Right cardiac atrium (tissue), 5 donors: ENCODE data around the gene HS6ST1. TPM values are rescaled to one million over a fixed set of nuclear protein-coding genes. Genes with fewer than 3 reads are reported as not detected.

Experiments used
- ATAC-seq, 2 donors: fragments of 200-7000 bp; cut with Tn5 transposase; one replicate each; pipeline versions ENCODE4 v1.8.0 to v1.9.1; 2020; ENCODE audit warnings: moderate library complexity in 2 of 2, mild to moderate bottlenecking in 1 of 2
- DNase-seq, 3 donors: peaks; one replicate each; pipeline ENCODE4 v3.0.0-alpha.2; 2020
- H3K27ac ChIP-seq: one replicate; pipeline ENCODE4 v1.5.1; 2013; ENCODE audit warnings: mild to moderate bottlenecking, low read length, control low read depth, moderate library complexity
- H3K27me3 ChIP-seq: one replicate; pipeline ENCODE4 v1.6.1; 2013; ENCODE audit not compliant: control insufficient read depth, insufficient read depth
- H3K4me1 ChIP-seq: one replicate; pipeline ENCODE4 v1.6.1; 2013; ENCODE audit warnings: low read length; ENCODE audit not compliant: control insufficient read depth, insufficient read depth
- H3K4me3 ChIP-seq: one replicate; pipeline ENCODE4 v1.5.1; 2013; ENCODE audit warnings: low read length, control low read depth
- H3K9me3 ChIP-seq: one replicate; pipeline ENCODE4 v1.6.1; 2013; ENCODE audit warnings: low read length; ENCODE audit not compliant: control insufficient read depth
- WGBS: extraction: QIAGEN DNeasy Blood & Tissue Kit; methylation state at CpG from one replicate; pipeline ENCODE4 v1.1.7; 2013; 5-methylcytosine and 5-hydroxymethylcytosine counted together
- intact Hi-C, 4 donors: fragments of 100-400 bp; cut with DNase I; formaldehyde crosslinking; loops; one replicate each; pipeline versions ENCODE4 v1.11.0 to v1.14.0; 2022 to 2023
- polyA plus RNA-seq: library from polyadenylated mRNA; stranded (reverse); fragments of 200-250 nt; gene quantifications from one replicate; pipeline ENCODE4 v1.2.3, GENCODE V29; 2013
- total RNA-seq, 4 donors: library from RNA; stranded (reverse); fragmentation: NEBNext Ultra II Directional; extraction: Animal tissue kit (Norgen Biotek cat#: 25700); gene quantifications; one replicate each; pipeline ENCODE4 v1.2.1, GENCODE V29; 2021
- donor health status: healthy with polysubstance abuse.
- donor health status: DM: no; HTN: yes; CAD: no.
- donor health status: DM: no; HTN: no; CAD: no.
- donor health status: DM: no; HTN: yes; CAD: no; lungs with severe emphysema.
- donor health status: DM: yes; HTN: yes; CAD: no.

Gene HS6ST1
- total and polyA plus RNA-seq, 5 donors = 13.3 to 28.4 (median 19.8) TPM

DNA sequence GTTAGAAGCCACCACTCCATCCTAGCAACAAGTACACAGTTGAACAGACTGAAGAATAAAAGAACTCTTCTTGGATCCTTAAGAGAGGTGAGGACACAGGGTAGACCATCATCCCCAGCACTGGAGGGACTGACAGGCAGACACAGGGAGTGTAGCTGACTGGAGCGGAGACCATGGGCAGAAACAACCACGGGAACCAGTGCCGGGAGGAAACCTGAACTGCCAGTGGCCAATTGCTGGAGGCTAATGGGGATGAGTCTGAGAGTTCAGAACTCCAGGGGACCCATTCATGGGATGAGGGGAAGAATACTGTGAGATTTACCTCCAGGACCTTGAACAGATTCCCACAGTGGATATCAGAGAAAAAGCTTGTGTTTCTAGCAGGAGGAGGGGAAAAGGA, 76.8 kb downstream of the HS6ST1 start:
- ATAC-seq (no peak), DNase-seq (peak in 1 of 3 donors; percentile 24)
- H3K27ac ChIP-seq = no peak overlapping the region
- no peak overlapping the region for H3K4me3 ChIP-seq
- 81% methylated on average over 3 of the region's 3 CpGs for WGBS
- intact Hi-C loops = no loop called here
- H3K4me1 ChIP-seq = no peaks in the 10 kb centered on the region
- H3K9me3 ChIP-seq = no peaks in the 10 kb centered on the region
- H3K27me3 ChIP-seq = no peaks in the 10 kb centered on the region

DNA sequence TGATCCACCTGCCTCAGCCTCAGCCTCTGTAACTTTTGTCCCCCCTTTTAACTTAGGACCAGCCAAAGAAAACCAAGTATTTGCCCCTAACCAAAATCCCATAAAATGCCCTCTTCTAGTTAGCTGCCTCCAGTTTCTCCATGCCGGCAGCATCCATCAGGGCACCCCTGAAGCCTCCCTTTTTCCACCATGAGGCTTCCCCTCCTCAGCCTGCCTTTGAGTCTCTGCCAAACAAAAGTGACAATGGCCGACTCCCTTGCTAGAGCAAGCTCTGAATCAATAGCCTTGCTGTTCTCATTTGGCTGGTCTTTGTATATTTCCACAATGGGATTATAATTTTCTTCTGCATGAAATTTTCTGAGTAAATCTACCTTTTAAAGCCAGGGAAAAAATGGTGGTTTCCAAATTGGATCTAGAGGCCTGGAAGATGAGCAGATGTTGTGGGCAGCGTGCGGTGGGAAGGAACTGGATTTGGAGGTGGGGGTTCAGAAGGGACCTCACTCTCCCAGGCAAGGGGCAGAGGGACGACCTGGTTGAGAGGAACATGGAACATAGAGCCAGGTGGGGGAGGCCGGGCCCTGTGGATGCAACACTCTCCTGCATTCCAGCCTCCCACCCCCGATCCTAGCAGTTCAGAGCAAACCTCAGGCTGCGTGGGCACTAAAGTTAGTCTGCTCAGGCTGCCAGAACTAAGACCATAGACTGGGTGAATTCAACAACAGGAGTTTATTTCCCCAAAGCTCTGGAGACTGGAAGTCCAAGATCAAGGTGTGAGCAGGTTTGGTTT, 80.6 kb downstream of the HS6ST1 start:
- Histone ChIP-seq H3K4me3 (no peak overlapping the region), H3K4me1 (no peaks in the 10 kb centered on the region), H3K27ac (no peak overlapping the region), H3K27me3 (no peaks in the 10 kb centered on the region), H3K9me3 (no peaks in the 10 kb centered on the region)
- peak in 1 of 3 donors; percentile 8 for DNase-seq
- 85% methylated on average over 8 of the region's 8 CpGs for WGBS
- intact Hi-C loops = loop anchor here in 2 of 4 donors (10.0 kb wide), 2 partner anchors 53 to 63 kb away; no protein-coding TSS in a partner anchor
- ATAC-seq = no peak

DNA sequence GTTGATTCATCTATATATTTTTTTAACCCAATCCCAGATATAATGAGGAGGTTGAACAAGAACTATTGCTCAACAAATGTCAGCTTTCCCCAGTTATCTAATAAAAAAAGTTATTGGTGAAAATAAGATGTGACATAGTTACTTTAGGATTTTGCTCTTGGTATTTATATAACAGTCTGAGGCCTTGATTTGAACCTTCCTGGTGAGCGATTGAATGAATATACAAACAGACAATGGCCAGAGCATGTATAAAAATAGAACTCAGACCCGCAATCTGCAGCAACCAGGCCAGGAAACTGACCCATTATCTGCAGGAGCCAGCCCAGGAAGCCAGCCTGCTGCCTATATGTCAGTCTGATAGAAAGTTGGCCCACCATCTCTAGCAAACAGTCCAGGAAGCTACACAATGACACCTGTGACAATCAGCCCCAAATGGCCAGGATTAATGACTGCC, 81.6 kb downstream of the HS6ST1 start:
- DNase-seq = no peak
- intact Hi-C loops = loop anchor here in 2 of 4 donors (10.0 kb wide), 2 partner anchors 52 to 62 kb away; no protein-coding TSS in a partner anchor
- 30% methylated on average over 2 of the region's 2 CpGs for WGBS
- no peak for ATAC-seq
- H3K27ac ChIP-seq = no peak overlapping the region
- no peak overlapping the region for H3K4me3 ChIP-seq
- no peaks in the 10 kb centered on the region for H3K4me1 ChIP-seq
- H3K27me3 ChIP-seq = no peaks in the 10 kb centered on the region
- no peaks in the 10 kb centered on the region for H3K9me3 ChIP-seq

DNA sequence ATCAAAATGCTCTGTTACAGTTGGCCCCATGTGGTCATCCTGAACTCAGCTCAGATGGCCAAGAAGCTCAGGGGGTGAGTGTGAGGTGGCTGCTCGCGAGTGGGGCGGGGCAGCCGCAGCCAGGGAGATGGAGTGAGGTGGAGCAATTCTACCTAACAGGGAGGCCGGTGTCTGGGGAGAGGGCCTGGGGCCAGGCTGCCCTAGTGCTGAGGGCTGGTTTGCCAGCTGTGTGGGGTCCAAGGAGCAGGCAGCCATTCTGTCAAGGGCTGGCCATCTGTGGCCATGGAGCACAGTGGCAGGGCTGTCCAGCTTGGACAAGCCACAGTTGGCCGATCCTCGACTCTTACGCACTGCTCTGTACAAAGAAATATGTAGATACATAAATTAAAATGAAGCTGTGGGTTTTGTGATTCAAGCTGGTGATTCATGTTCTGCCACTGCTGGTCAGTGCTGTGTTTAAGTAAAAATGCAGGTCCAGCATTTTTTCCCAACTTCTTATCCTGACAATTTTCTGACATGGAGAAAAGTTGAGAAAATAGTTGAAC, 82.1 kb downstream of the HS6ST1 start:
- DNase-seq (no peak), ATAC-seq (no peak)
- no peaks in the 10 kb centered on the region for H3K27me3 ChIP-seq
- intact Hi-C loops = loop anchor here in 2 of 4 donors (10.0 kb wide), 2 partner anchors 52 to 62 kb away; no protein-coding TSS in a partner anchor
- no peak overlapping the region for H3K4me3 ChIP-seq
- no peaks in the 10 kb centered on the region for H3K4me1 ChIP-seq
- H3K9me3 ChIP-seq = no peaks in the 10 kb centered on the region
- WGBS = 91% methylated on average over 8 of the region's 8 CpGs
- no peak overlapping the region for H3K27ac ChIP-seq

DNA sequence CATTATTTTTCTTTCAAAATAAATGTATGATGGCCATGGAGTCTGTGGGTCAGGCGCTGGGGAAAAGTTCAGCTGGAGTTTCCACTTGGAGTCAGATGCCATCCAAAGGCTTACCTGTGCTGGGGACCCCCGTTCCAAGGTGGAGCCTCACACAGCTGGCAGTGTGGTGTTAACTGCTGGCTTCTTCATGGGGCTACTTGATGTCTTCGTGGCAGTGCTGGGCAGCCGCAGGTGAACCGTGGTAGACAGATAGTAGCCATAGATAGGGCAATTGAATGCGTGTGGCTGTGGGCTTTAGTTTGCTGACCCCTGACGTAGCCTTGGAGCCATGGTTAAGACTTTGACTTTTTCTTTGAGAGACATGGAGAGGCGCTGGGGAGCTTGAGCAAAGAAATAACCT, 83.1 kb downstream of the HS6ST1 start:
- ATAC-seq (no peak), DNase-seq (no peak)
- Histone ChIP-seq H3K27me3 (no peaks in the 10 kb centered on the region), H3K9me3 (no peaks in the 10 kb centered on the region), H3K4me3 (no peak overlapping the region), H3K4me1 (no peaks in the 10 kb centered on the region), H3K27ac (no peak overlapping the region)
- 91% methylated on average over 8 of the region's 8 CpGs for WGBS
- intact Hi-C loops = loop anchor here in 2 of 4 donors (10.0 kb wide), 2 partner anchors 51 to 61 kb away; no protein-coding TSS in a partner anchor

DNA sequence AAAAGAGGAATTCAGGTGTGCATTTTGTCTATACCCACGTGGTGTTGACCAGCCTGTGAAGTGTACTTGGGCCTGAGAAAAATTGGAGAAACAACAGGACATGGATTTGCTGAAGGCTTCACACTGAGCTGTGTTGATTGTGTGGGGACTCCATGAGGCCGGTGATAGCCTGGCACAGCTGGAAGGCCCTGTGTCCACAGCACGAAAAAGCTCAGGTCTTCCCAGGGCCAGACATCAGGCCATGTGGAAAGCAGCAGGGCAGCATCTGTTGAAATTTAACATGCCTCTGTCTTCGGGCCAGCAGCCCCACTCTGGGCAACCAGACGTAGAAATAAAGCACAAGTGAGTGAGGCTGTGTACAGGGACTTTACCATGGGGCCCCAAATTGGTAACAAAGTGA, 84.1 kb downstream of the HS6ST1 start:
- H3K9me3 ChIP-seq = no peaks in the 10 kb centered on the region
- no peak overlapping the region for H3K27ac ChIP-seq
- ATAC-seq = no peak
- 82% methylated on average over 5 of the region's 5 CpGs for WGBS
- H3K4me1 ChIP-seq = no peaks in the 10 kb centered on the region
- H3K4me3 ChIP-seq = no peak overlapping the region
- no peak for DNase-seq
- intact Hi-C loops = loop anchor here in 3 of 4 donors (5.0 to 10.0 kb wide), 3 partner anchors 50 to 60 kb away; no protein-coding TSS in a partner anchor
- H3K27me3 ChIP-seq = no peaks in the 10 kb centered on the region

DNA sequence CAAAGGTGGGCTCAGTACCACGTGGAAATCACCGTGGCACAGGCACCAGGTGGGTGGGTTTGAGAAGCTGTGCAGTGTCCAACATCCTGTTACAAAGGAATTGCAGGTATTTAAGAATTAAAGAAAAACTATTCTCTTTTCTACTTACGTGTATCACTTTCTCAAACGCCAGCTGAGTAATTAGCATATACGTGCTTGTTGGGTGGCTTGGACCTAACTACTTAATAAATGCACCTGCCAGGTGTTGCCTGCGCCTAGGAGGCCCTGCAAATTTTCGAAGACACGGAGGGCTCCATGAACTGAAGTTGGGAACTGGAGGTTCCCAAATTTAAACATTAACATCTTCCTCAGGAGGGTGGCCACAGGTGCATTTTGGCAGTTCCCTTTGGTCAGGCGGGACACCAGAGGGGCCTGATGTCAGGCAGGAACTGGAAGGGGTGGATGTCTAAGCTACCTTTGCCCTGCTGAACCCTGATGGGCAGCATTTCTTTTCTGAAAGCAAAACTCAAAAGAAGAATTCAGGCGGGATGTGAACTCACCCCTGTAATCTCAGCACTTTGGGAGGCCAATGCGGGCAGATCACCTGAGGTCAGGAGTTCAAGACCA, 84.8 kb downstream of the HS6ST1 start:
- no peak overlapping the region for H3K4me3 ChIP-seq
- WGBS = 43% methylated on average over 11 of the region's 11 CpGs
- H3K27ac ChIP-seq = no peak overlapping the region
- DNase-seq (no peak), ATAC-seq (no peak)
- intact Hi-C loops = loop anchor here in 3 of 4 donors (5.0 to 10.0 kb wide), 3 partner anchors 49 to 59 kb away; no protein-coding TSS in a partner anchor
- H3K4me1 ChIP-seq = no peaks in the 10 kb centered on the region
- H3K27me3 ChIP-seq = no peaks in the 10 kb centered on the region
- H3K9me3 ChIP-seq = no peaks in the 10 kb centered on the region

DNA sequence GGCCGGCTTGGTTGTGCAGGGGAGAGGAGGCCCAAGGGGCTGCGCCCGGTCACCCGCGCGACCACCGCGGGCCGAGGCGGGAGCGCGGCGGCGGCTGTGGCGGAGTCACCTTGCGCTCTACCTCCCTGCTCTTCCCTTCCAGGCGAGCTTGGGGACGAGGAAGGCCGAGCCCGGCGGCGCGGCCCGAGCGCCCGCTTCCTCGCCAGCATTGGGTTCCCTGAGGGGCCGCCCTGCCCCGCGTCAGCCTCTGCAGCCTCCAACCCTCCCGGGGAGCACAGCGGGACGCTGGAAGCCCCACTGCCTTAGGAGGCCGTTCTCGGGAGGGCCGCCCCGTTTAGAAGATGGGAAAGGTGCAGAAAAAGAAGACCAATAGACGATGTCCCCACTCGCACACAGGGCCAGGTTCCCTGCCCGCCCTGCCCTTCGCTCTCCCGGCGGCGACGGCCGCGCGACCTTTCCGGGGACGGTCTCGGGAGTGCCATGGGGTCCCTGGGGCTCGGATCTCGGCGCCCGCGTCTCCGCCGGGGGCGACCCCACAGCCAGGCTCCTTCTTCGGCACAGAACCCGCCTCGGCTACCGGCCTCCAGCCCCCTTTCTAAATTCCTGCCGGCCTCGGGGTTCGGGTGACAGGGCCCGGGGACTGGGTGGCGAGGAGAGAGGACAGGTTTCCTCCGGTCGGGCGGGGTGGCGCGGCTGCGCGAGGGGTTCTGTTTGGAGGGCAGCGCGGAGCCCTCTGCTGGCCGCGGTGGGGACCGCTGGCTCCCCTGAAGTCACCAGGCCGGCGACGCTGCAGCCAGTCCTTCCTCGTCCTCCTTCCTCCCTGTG, 85.5 kb downstream of the HS6ST1 start:
- Histone ChIP-seq H3K27me3 (no peaks in the 10 kb centered on the region), H3K9me3 (no peaks in the 10 kb centered on the region), H3K27ac (peak overlapping the region; percentile 50), H3K4me3 (peak overlapping the region; percentile 52), H3K4me1 (no peaks in the 10 kb centered on the region)
- peak; percentile 90 to 96 (median 96) for DNase-seq
- intact Hi-C loops = loop anchor here in 3 of 4 donors (5.0 to 10.0 kb wide), 3 partner anchors 48 to 58 kb away; no protein-coding TSS in a partner anchor
- peak; percentile 98 for ATAC-seq
- under 1% methylated on average over 84 of the region's 84 CpGs for WGBS

DNA sequence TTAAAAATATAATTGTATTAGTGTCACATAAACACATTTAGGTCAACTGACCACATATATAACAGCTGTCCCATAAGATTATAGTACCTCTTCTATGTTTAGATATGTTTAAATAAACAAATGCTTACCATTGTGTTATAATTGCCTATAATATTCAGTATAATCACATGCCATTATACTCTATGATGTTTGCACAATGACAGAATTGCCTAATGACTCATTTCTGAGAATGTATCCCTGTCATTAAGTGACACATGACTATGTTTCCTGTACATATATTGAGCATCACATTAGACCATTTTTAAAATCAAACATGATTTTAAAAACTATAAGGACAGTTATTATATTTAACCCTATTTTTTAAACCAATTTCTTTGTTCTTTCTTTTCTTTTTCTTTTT, 89.8 kb downstream of the HS6ST1 start:
- intact Hi-C loops = no loop called here
- H3K9me3 ChIP-seq = no peaks in the 10 kb centered on the region
- H3K27me3 ChIP-seq = no peaks in the 10 kb centered on the region
- no peak overlapping the region for H3K4me3 ChIP-seq
- no peak for DNase-seq
- no peaks in the 10 kb centered on the region for H3K4me1 ChIP-seq
- no peak for ATAC-seq
- no peak overlapping the region for H3K27ac ChIP-seq

DNA sequence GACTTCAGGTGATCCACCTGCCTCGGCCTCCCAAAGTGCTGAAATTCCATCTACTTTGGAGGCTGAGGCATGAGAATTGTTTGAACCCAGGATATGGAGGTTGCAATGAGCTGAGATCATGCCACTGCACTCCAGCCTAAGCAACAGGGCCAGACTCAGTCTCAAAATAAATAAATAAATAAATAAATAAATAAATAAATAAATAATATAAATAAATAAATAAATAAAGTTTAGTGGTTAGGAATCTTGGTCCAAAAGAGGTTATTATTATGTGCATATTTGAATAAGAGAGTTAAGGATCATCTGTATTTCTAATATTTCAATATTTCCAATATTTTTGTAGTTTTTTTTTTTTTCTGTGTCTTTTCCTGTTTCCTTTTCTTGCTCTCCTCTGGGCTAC, 90.8 kb downstream of the HS6ST1 start:
- Histone ChIP-seq H3K4me1 (no peaks in the 10 kb centered on the region), H3K27ac (no peak overlapping the region), H3K9me3 (no peaks in the 10 kb centered on the region), H3K27me3 (no peaks in the 10 kb centered on the region), H3K4me3 (no peak overlapping the region)
- DNase-seq = no peak
- ATAC-seq = no peak
- 96% methylated on average over 1 of the region's 1 CpG for WGBS
- intact Hi-C loops = no loop called here
